Pons (tissue), 1 donor: ENCODE data around the gene CACNA1A.
"Not testable (repeated sequence)": the region's sequence is repeated elsewhere in the genome, so short reads cannot be mapped to it uniquely, and the experiment has no call there.

Experiments
- DNase-seq: peaks from one replicate; pipeline ENCODE4 v3.0.0-alpha.2; 2016; ENCODE audit warnings: low spot score

The CACNA1A gene

GRCh38 chr19:13198634-13199033 is 307.6 kb downstream of the CACNA1A start:
- no peak for DNase-seq

- DNase-seq: no peak
Measured at GRCh38 chr19:13195678-13196077, 310.6 kb downstream of the CACNA1A start.

- no peak for DNase-seq
Measured at GRCh38 chr19:13190781-13191540, 315.3 kb downstream of the CACNA1A start.

GRCh38 chr19:13189600-13189999 is 316.7 kb downstream of the CACNA1A start:
- DNase-seq: no peak

GRCh38 chr19:13187419-13187818 is 318.9 kb downstream of the CACNA1A start:
- DNase-seq: no peak

GRCh38 chr19:13186688-13187087 is 319.6 kb downstream of the CACNA1A start:
- not testable (repeated sequence) for DNase-seq

GRCh38 chr19:13185763-13186657 is 320.3 kb downstream of the CACNA1A start:
- DNase-seq: peak; percentile 53

- not testable (repeated sequence) for DNase-seq
Measured at GRCh38 chr19:13184926-13185325, 321.4 kb downstream of the CACNA1A start.

GRCh38 chr19:13181747-13182388 is 324.4 kb downstream of the CACNA1A start:
- DNase-seq: peak; percentile 81

GRCh38 chr19:13178291-13178690 is 328.0 kb downstream of the CACNA1A start:
- DNase-seq: not testable (repeated sequence)

GRCh38 chr19:13177584-13177983 is 328.7 kb downstream of the CACNA1A start:
- DNase-seq: not testable (repeated sequence)

GRCh38 chr19:13176345-13176744 is 329.9 kb downstream of the CACNA1A start:
- no peak for DNase-seq

- no peak for DNase-seq
Measured at GRCh38 chr19:13173139-13173737, 333.0 kb downstream of the CACNA1A start.

GRCh38 chr19:13172346-13173138 is 333.7 kb downstream of the CACNA1A start:
- peak; percentile 51 for DNase-seq

GRCh38 chr19:13171146-13171545 is 335.1 kb downstream of the CACNA1A start:
- no peak for DNase-seq

- DNase-seq: no peak
Measured at GRCh38 chr19:13169769-13170168, 336.5 kb downstream of the CACNA1A start.

- not testable (repeated sequence) for DNase-seq
Measured at GRCh38 chr19:13166151-13166550, 340.1 kb downstream of the CACNA1A start.

- no peak for DNase-seq
Measured at GRCh38 chr19:13165162-13165997, 340.9 kb downstream of the CACNA1A start.

GRCh38 chr19:13164343-13165161 is 341.7 kb downstream of the CACNA1A start:
- peak; percentile 37 for DNase-seq
